Measurements from ENCODE around the gene CDH24. TPM values are rescaled to one million over a fixed set of nuclear protein-coding genes. Genes with fewer than 3 reads are reported as not detected.
A peak's percentile ranks its signal among the peaks of the same experiment; 100 is the strongest.

Gene CDH24
- total and polyA plus RNA-seq, 10 of the 15 experiments (the other 5 are each of a cell fraction or from before 2014, with no cell fraction given) = 0.10 to 1.5 (median 0.45) TPM; not detected in 2

- Histone ChIP-seq H3K9me3 (replicated peaks; ENCODE audit: control insufficient read depth, insufficient read depth, low read length) (no peaks in the 10 kb centered on the region), H3K4me3 (no peak overlapping the region; the same call in 1 of the 2 replicates), H3K27ac (ENCODE audit: control insufficient read depth, insufficient read depth) (no peak overlapping the region), H3K79me2 (ENCODE audit: control insufficient read depth, insufficient read depth, low read length) (peaks cover 9% of the 10 kb centered on the region), H3K4me2 (ENCODE audit: control insufficient read depth, insufficient read depth) (peak overlapping the region; percentile 89), H3K4me1 (ENCODE audit: control insufficient read depth, insufficient read depth, low read length) (peaks cover 21% of the 10 kb centered on the region), H3K27me3 (replicated peaks in 1 of 2; ENCODE audit: control insufficient read depth in 2 of 2, insufficient read depth in 2 of 2, low read length in 1 of 2) (no peaks in the 10 kb centered on the region), H4K20me1 (ENCODE audit: control insufficient read depth, insufficient read depth) (no peaks in the 10 kb centered on the region), H3K36me3 (ENCODE audit: control insufficient read depth in 2 of 2, insufficient read depth in 2 of 2, low read length in 1 of 2) (no peaks in the 10 kb centered on the region), H3K9ac (ENCODE audit: control insufficient read depth, insufficient read depth, low read length) (peak overlapping the region; percentile 82; the same call in 1 of the 2 replicates), H2AFZ (ENCODE audit: control insufficient read depth, low read depth, low read length) (peak overlapping the region; percentile 5; the same call in 1 of the 2 replicates)
- in situ Hi-C loops (cut with MboI) = no loop called here
- ChIA-PET POLR2A (interaction anchor here (0.7 to 3.0 kb wide), 13 partner anchors 10 to 316 kb away, joined by 3 to 29 read pairs (median 8); partner anchors contain the start of genes ACIN1, C14orf119, PABPN1 and PRMT5), CTCF (interaction anchor here (1.0 to 25.0 kb wide), 17 partner anchors 9 to 295 kb away, joined by 3 to 853 read pairs (median 8); partner anchors contain the start of genes CDH24, PRMT5 and PSMB5), SMC1A (ENCODE audit: uncharacterized antibody, unreplicated experiment) (interaction anchor here (0.6 to 3.8 kb wide), 17 partner anchors 10 to 133 kb away, joined by 3 to 67 read pairs (median 5); partner anchors contain the start of genes AJUBA and PSMB5), RAD21 (ENCODE audit: unreplicated experiment) (interaction anchor here (0.9 to 2.6 kb wide), 7 partner anchors 10 to 63 kb away, joined by 4 to 37 read pairs (median 13); partner anchors contain the start of genes CDH24 and PSMB5)
- ATAC-seq (no peak), DNase-seq (ENCODE audit: low read depth, low spot score) (no peak), FAIRE-seq (peak; percentile 52)
- intact Hi-C loops (cut with micrococcal nuclease; ENCODE audit: unreplicated experiment) = no loop called here
- 50% methylated on average over 3 of the region's 3 CpGs for WGBS (ENCODE audit: insufficient coverage, insufficient replicate concordance, low lambda C conversion rate, missing lambda C conversion rate)
- BruUV-seq (replicated peaks) = no TSS peak
- TF ChIP-seq JUND (IDR thresholded peaks at IDR 0.05; ENCODE audit: low read depth, low read length) (no peak), ETV6 (conservative IDR thresholded peaks at IDR 0.05 in 1 of 2, IDR thresholded peaks at IDR 0.05 in 1 of 2; ENCODE audit: borderline replicate concordance in 1 of 2, low read depth in 1 of 2) (no peak), E2F8 (IDR thresholded peaks at IDR 0.05; ENCODE audit: low read depth, partially characterized antibody) (no peak), LARP7 (IDR thresholded peaks at IDR 0.05) (no peak), STAT3 (IDR thresholded peaks at IDR 0.05; ENCODE audit: low read depth, low read length) (no peak), TARDBP (IDR thresholded peaks at IDR 0.05; ENCODE audit: borderline replicate concordance) (no peak), EZH2 (IDR thresholded peaks at IDR 0.05; ENCODE audit: borderline replicate concordance, control insufficient read depth, low read depth, low read length) (no peak), SMARCA5 (IDR thresholded peaks at IDR 0.05) (no peak), DPF2 (IDR thresholded peaks at IDR 0.05) (no peak), ATF7 (IDR thresholded peaks at IDR 0.05; ENCODE audit: low read depth) (no peak), BRCA1 (IDR thresholded peaks at IDR 0.05; ENCODE audit: low read depth, low read length) (no peak), ESRRA (IDR thresholded peaks at IDR 0.05; ENCODE audit: low read length) (no peak), RAD21 (IDR thresholded peaks at IDR 0.05; ENCODE audit: insufficient read depth, low read depth, low read length) (no peak), ZBTB33 (IDR thresholded peaks at IDR 0.05) (no peak), SUPT20H (IDR thresholded peaks at IDR 0.05; ENCODE audit: borderline replicate concordance, control insufficient read depth, low read depth, low read length) (no peak), RELB (IDR thresholded peaks at IDR 0.05; ENCODE audit: low read depth) (no peak), KLF5 (IDR thresholded peaks at IDR 0.05; ENCODE audit: partially characterized antibody) (no peak)
These were observed 51.7 kb downstream of the CDH24 start for GRCh38 chr14:23005451-23006187.
